T-cell (primary cell): ENCODE data around the gene NPIPA3. TPM values are rescaled to one million over a fixed set of nuclear protein-coding genes. Genes with fewer than 3 reads are reported as not detected.
A peak's percentile ranks its signal among the peaks of the same experiment; 100 is the strongest.
"Not testable (repeated sequence)": the region's sequence is repeated elsewhere in the genome, so short reads cannot be mapped to it uniquely, and the experiment has no call there.

ENCODE experiments used
- ATAC-seq, 4 experiments: fragments of 200-7000 bp in 3 of 4; fragments of 150-1000 bp in 1 of 4; cut with Tn5 transposase; replicated peaks in 1 of 4; 1 replicate in 3 of 4; 2 replicates in 1 of 4; pipeline ENCODE4 v1.10.0; 2021; ENCODE audit warnings: moderate library complexity in 3 of 4, mild to moderate bottlenecking in 2 of 4, moderate number of reproducible peaks in 1 of 4
- CTCF ChIA-PET, 2 donors: fragments of 300-600 bp; sonication (Branson Sonifier 250); formaldehyde crosslinking; loops; one replicate each; lab custom pipeline; 2022; ENCODE audit warnings: antibody characterized with exemption in 2 of 2; lab: Charles Lee
- POLR2A ChIA-PET, 2 donors: fragments of 300-600 bp; sonication (Branson Sonifier 250); formaldehyde crosslinking; loops; one replicate each; lab custom pipeline; 2022; ENCODE audit warnings: antibody characterized with exemption in 2 of 2; lab: Charles Lee
- DNase-seq, 35 experiments: peaks; one replicate each; pipeline versions ENCODE4 v3.0.0 to v3.0.0-alpha.2; 2013 to 2023
- H3K27ac ChIP-seq: one replicate; pipeline ENCODE4 v1.5.1; 2013; ENCODE audit warnings: low read length
- H3K27me3 ChIP-seq, 2 experiments: replicated peaks in 1 of 2; 1 replicate in 1 of 2; 2 replicates in 1 of 2; pipeline versions ENCODE4 v1.6.1 to v1.7.0; 2013; ENCODE audit warnings: low read length in 1 of 2, mixed read lengths in 1 of 2; ENCODE audit not compliant: control insufficient read depth in 2 of 2, insufficient read depth in 2 of 2; ENCODE audit errors: extremely low read depth in 1 of 2
- H3K36me3 ChIP-seq, 2 donors: 1 replicate in 1 of 2; 2 replicates in 1 of 2; pipeline versions ENCODE4 v1.6.1 to v1.7.0; 2013; ENCODE audit warnings: low read length in 1 of 2; ENCODE audit not compliant: control insufficient read depth in 2 of 2, insufficient read depth in 1 of 2; ENCODE audit errors: extremely low read depth in 1 of 2
- H3K4me1 ChIP-seq, 2 experiments: 1 replicate in 1 of 2; 2 replicates in 1 of 2; pipeline versions ENCODE4 v1.6.1 to v1.7.0; 2013; ENCODE audit warnings: low read length in 2 of 2, mixed read lengths in 1 of 2; ENCODE audit not compliant: insufficient read depth in 2 of 2, control insufficient read depth in 1 of 2; ENCODE audit errors: extremely low read depth in 1 of 2
- H3K4me3 ChIP-seq, 2 donors: 1 replicate in 1 of 2; 2 replicates in 1 of 2; pipeline versions ENCODE4 v1.5.1 to v1.7.0; 2013; ENCODE audit warnings: mild to moderate bottlenecking in 2 of 2, low read length in 1 of 2, moderate library complexity in 1 of 2; ENCODE audit not compliant: control insufficient read depth in 1 of 2; ENCODE audit errors: extremely low read depth in 1 of 2
- H3K9me3 ChIP-seq: 2 replicates; pipeline ENCODE4 v1.7.0; 2013
- H3K27ac Mint-ChIP-seq, 2 donors: one replicate each; pipeline ENCODE4 v1.8.0; 2020 to 2021; ENCODE audit warnings: mild to moderate bottlenecking in 2 of 2, mixed read lengths in 2 of 2
- H3K27me3 Mint-ChIP-seq, 2 donors: one replicate each; pipeline ENCODE4 v1.8.0; 2021 to 2022; ENCODE audit warnings: mixed read lengths in 2 of 2
- H3K36me3 Mint-ChIP-seq: one replicate; pipeline ENCODE4 v1.8.0; 2021; ENCODE audit warnings: mixed read lengths
- H3K4me1 Mint-ChIP-seq, 3 donors: one replicate each; pipeline ENCODE4 v1.8.0; 2020 to 2022; ENCODE audit warnings: mixed read lengths in 3 of 3, mild to moderate bottlenecking in 1 of 3
- H3K4me3 Mint-ChIP-seq, 3 donors: one replicate each; pipeline ENCODE4 v1.8.0; 2020 to 2022; ENCODE audit warnings: mild to moderate bottlenecking in 3 of 3, mixed read lengths in 3 of 3, moderate library complexity in 3 of 3
- H3K9me3 Mint-ChIP-seq, 3 donors: one replicate each; pipeline ENCODE4 v1.8.0; 2020 to 2022; ENCODE audit warnings: mixed read lengths in 3 of 3
- WGBS: methylation state at CpG from one replicate; pipeline ENCODE4 v1.1.5; 2013; ENCODE audit warnings: missing lambda C conversion rate; ENCODE audit not compliant: insufficient coverage; 5-methylcytosine and 5-hydroxymethylcytosine counted together
- total RNA-seq, 35 experiments: library from RNA in 6 of 35; stranded (reverse) in 6 of 35; fragments of 120-200 nt in 1 of 35; gene quantifications; one replicate each; pipeline versions ENCODE4 v1.2.1 to v1.2.4 and lab custom pipeline; 2013 to 2026

Gene NPIPA3
- 1 to 10 TPM; 1.2 to 10.0 (median 2.8) TPM for total RNA-seq
- 1.9 TPM for total RNA-seq (2013)
- 0 to 0.25 (median 0) reads per million in 29 experiments for total RNA-seq (lab: John Stamatoyannopoulos, UW)

GRCh38 chr16:14703156-14704011, at the start of gene NPIPA3:
TSS of gene NPIPA3 (plus strand) at chr16:14703411. CDS start at chr16:14708944, 5,533 bp downstream.
- POLR2A ChIA-PET, CTCF ChIA-PET, DNase-seq, H3K4me3 Mint-ChIP-seq, H3K36me3 ChIP-seq, H3K4me1 ChIP-seq, H3K9me3 ChIP-seq, H3K9me3 Mint-ChIP-seq, H3K27ac ChIP-seq, H3K27ac Mint-ChIP-seq, H3K36me3 Mint-ChIP-seq, H3K27me3 Mint-ChIP-seq, H3K27me3 ChIP-seq, H3K4me1 Mint-ChIP-seq, H3K4me3 ChIP-seq: not testable (repeated sequence)
- peak; percentile 100 for ATAC-seq
- WGBS = no CpG with 5 or more reads among the region's 73 CpGs

- Mint-ChIP-seq H3K4me1 (peaks cover 0 to 4% (median 0%) of the 10 kb centered on the region in 3 donors), H3K4me3 (no peak overlapping the region), H3K9me3 (no peaks in the 10 kb centered on the region), H3K27me3 (no peaks in the 10 kb centered on the region), H3K36me3 (peaks cover 31% of the 10 kb centered on the region), H3K27ac (no peak overlapping the region)
- Histone ChIP-seq H3K4me3 (no peak overlapping the region), H3K9me3 (no peaks in the 10 kb centered on the region), H3K4me1 (no peaks in the 10 kb centered on the region), H3K36me3 (peaks cover 10 to 59% of the 10 kb centered on the region in 2 donors), H3K27ac (no peak overlapping the region), H3K27me3 (no peaks in the 10 kb centered on the region)
- no peak for ATAC-seq
- ChIA-PET CTCF (no interaction called here), POLR2A (no interaction called here)
- WGBS = no CpG with 5 or more reads among the region's 2 CpGs
- no peak for DNase-seq
Measured at GRCh38 chr16:14658063-14658462, 45.1 kb upstream of the NPIPA3 start.

- Histone ChIP-seq H3K4me1 (no peaks in the 10 kb centered on the region), H3K36me3 (peaks cover 11 to 57% of the 10 kb centered on the region in 2 donors), H3K9me3 (no peaks in the 10 kb centered on the region), H3K27me3 (no peaks in the 10 kb centered on the region), H3K4me3 (no peak overlapping the region), H3K27ac (no peak overlapping the region)
- Mint-ChIP-seq H3K36me3 (peaks cover 41% of the 10 kb centered on the region), H3K4me1 (peaks cover 4 to 5% (median 5%) of the 10 kb centered on the region in 3 donors), H3K27me3 (no peaks in the 10 kb centered on the region), H3K27ac (no peak overlapping the region), H3K4me3 (no peak overlapping the region), H3K9me3 (peaks cover 0 to 3% (median 0%) of the 10 kb centered on the region in 3 donors)
- ChIA-PET POLR2A (no interaction called here), CTCF (interaction anchor here in 1 of 2 donors (0.7 kb wide), 1 partner anchor 719 kb away, joined by 5 read pairs; no protein-coding TSS in a partner anchor)
- 97% methylated on average over 7 of the region's 16 CpGs for WGBS
- no peak for DNase-seq
- ATAC-seq = no peak
Measured at GRCh38 chr16:14667347-14668266, 35.6 kb upstream of the NPIPA3 start.

GRCh38 chr16:14668556-14669223, 34.5 kb upstream of the NPIPA3 start:
- H3K27ac Mint-ChIP-seq = no peak overlapping the region
- DNase-seq = no peak
- H3K9me3 ChIP-seq = no peaks in the 10 kb centered on the region
- H3K36me3 ChIP-seq = peaks cover 11 to 49% of the 10 kb centered on the region in 2 donors
- ChIA-PET POLR2A (no interaction called here), CTCF (interaction anchor here (0.7 kb wide), 2 partner anchors 8 to 720 kb away, joined by 4 to 5 read pairs; no protein-coding TSS in a partner anchor)
- peaks cover 38% of the 10 kb centered on the region for H3K36me3 Mint-ChIP-seq
- no peak overlapping the region for H3K27ac ChIP-seq
- H3K9me3 Mint-ChIP-seq = peaks cover 0 to 4% (median 0%) of the 10 kb centered on the region in 3 donors
- no peaks in the 10 kb centered on the region for H3K27me3 ChIP-seq
- WGBS = no CpG with 5 or more reads among the region's 7 CpGs
- no peaks in the 10 kb centered on the region for H3K27me3 Mint-ChIP-seq
- peaks cover 0 to 4% of the 10 kb centered on the region in 2 experiments for H3K4me1 ChIP-seq
- no peak overlapping the region for H3K4me3 ChIP-seq
- H3K4me1 Mint-ChIP-seq = peaks cover 5 to 9% (median 9%) of the 10 kb centered on the region in 3 donors
- no peak for ATAC-seq
- no peak overlapping the region for H3K4me3 Mint-ChIP-seq

GRCh38 chr16:14669776-14670175, 33.4 kb upstream of the NPIPA3 start:
- Histone ChIP-seq H3K4me1 (peaks cover 0 to 4% of the 10 kb centered on the region in 2 experiments), H3K36me3 (peaks cover 9 to 38% of the 10 kb centered on the region in 2 donors), H3K27me3 (no peaks in the 10 kb centered on the region), H3K27ac (no peak overlapping the region), H3K9me3 (no peaks in the 10 kb centered on the region), H3K4me3 (no peak overlapping the region)
- WGBS = no CpG with 5 or more reads among the region's 4 CpGs
- peaks cover 0 to 4% (median 0%) of the 10 kb centered on the region in 3 donors for H3K9me3 Mint-ChIP-seq
- H3K4me1 Mint-ChIP-seq = peaks cover 5 to 14% (median 13%) of the 10 kb centered on the region in 3 donors
- H3K27ac Mint-ChIP-seq = no peak overlapping the region
- DNase-seq (no peak), ATAC-seq (no peak)
- no peak overlapping the region for H3K4me3 Mint-ChIP-seq
- ChIA-PET CTCF (no interaction called here), POLR2A (no interaction called here)
- no peaks in the 10 kb centered on the region for H3K27me3 Mint-ChIP-seq
- H3K36me3 Mint-ChIP-seq = peaks cover 34% of the 10 kb centered on the region
